Sigmoid colon (tissue), 4 donors: ENCODE data around the gene B4GALT3.

ENCODE experiments used
- POLR2A ChIP-seq, 2 donors: fragments of 450-650 bp; IDR thresholded peaks; one replicate each; pipeline ENCODE4 v1.6.1; 2016; ENCODE audit warnings: antibody characterized with exemption in 2 of 2, mild to moderate bottlenecking in 2 of 2, moderate library complexity in 2 of 2
- POLR2AphosphoS5 ChIP-seq, 4 donors: sonication (generic); formaldehyde crosslinking; IDR thresholded peaks; one replicate each; pipeline ENCODE4 v1.6.1; 2017; ENCODE audit warnings: antibody characterized with exemption in 4 of 4
- TF ChIP-seq, protein P1 (sequence below), 4 experiments: fragments of 450-650 bp in 3 of 4; fragments of 200-600 bp in 1 of 4; IDR thresholded peaks; one replicate each; pipeline ENCODE4 v1.5.1; 2016 to 2019; ENCODE audit warnings: antibody characterized with exemption in 4 of 4, mild to moderate bottlenecking in 3 of 4, moderate library complexity in 2 of 4

- TF ChIP-seq, protein P1, sequence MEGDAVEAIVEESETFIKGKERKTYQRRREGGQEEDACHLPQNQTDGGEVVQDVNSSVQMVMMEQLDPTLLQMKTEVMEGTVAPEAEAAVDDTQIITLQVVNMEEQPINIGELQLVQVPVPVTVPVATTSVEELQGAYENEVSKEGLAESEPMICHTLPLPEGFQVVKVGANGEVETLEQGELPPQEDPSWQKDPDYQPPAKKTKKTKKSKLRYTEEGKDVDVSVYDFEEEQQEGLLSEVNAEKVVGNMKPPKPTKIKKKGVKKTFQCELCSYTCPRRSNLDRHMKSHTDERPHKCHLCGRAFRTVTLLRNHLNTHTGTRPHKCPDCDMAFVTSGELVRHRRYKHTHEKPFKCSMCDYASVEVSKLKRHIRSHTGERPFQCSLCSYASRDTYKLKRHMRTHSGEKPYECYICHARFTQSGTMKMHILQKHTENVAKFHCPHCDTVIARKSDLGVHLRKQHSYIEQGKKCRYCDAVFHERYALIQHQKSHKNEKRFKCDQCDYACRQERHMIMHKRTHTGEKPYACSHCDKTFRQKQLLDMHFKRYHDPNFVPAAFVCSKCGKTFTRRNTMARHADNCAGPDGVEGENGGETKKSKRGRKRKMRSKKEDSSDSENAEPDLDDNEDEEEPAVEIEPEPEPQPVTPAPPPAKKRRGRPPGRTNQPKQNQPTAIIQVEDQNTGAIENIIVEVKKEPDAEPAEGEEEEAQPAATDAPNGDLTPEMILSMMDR (IDR thresholded peaks at IDR 0.05) = no peak
- TF ChIP-seq POLR2A (IDR thresholded peaks at IDR 0.05) (no peak), POLR2AphosphoS5 (IDR thresholded peaks at IDR 0.05) (no peak)
Observed at GRCh38 chr1:161217831-161218230, 40.5 kb upstream of the B4GALT3 start.
